HG03520 (cell line): Measurements from ENCODE around the gene NLGN2.
"Not testable (repeated sequence)": the region's sequence is repeated elsewhere in the genome, so short reads cannot be mapped to it uniquely, and the experiment has no call there.

Experiments used
- ATAC-seq: cut with Tn5 transposase; IDR thresholded peaks from one replicate; pipeline ENCODE4 v1.9.1; 2021; ENCODE audit warnings: mild to moderate bottlenecking, moderate library complexity; ENCODE audit not compliant: unreplicated experiment

NLGN2 gene

DNA sequence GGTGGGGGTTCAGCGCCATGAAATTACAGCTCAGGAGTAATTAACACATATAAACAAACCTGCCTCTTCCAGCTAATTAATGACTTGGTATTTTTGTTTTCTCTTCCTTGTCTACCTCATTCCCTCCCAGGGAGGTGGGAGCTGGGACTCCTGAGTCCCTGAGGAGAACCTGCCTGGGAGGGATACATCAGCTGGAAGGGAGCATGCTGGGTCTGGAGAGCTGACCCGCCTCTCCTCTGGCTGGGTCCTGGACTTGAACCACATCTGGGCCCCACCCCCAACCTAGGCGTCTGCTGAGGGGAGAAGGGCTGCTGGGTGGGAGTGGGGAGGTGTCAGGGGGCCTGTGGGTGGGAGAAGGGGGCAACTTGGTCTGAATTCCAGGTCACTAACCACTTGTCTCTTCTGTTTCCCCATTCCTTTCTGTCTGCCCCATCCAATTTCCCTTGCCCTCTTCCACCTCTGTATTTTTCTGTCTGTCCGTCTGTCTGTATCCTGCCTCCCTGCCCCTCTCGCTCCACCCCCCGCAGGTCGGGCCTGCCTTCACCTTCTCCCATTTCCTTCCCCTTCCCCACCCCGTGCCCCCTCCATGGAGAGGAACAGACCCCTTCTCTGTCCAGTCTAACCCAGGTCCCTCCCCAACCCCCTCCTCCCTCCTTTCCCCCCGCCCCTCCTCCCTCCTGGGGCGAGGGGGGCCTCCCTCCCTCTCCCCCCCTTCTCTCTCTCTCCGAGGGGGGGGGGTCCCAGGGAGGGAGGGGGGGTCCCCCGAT lies at the start of gene NLGN2:
Gene NLGN2 (plus strand): TSS at position 361 of the 767 bp plus-strand sequence. CDS start 411 bp downstream, outside the sequence.
- no peak for ATAC-seq

DNA sequence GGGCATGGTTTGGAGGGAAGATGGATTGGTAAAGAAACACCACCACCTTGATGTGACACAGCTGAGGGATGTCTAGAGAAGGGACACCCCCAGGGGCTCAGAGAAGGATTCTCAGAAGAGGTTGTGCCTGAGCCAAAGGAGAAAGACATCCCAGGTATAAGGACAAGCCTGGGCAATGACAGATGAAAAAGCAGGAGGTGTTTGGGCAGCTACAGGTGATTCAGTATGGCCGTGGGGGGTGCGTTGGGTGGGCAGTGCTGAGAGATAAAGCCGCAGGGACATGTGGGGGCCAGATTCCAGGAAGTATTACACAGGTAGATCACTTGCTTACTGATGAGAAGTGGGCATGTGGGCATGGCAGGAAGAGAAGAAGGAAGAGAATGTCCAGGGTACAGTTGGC lies 45.7 kb upstream of the NLGN2 start:
- no peak for ATAC-seq

DNA sequence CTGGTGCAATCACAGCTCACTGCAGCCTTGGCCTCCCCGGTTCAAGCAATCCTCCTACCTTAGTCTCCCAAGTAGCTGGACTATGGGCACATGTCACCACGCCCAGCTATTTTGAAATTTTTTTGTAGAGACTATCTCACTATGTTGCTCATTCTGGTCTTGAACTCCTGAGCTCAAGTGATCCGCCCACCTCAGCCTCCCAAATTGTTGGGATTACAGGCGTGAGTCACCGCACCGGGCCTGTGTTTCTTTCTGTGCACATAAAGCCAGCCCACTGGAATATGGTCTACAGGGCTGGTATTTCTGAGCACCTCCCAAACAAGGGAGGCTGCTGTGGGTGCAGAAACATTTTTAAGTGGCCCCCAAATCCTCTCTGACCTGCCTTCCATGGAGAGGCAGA lies 44.3 kb upstream of the NLGN2 start:
- no peak for ATAC-seq

DNA sequence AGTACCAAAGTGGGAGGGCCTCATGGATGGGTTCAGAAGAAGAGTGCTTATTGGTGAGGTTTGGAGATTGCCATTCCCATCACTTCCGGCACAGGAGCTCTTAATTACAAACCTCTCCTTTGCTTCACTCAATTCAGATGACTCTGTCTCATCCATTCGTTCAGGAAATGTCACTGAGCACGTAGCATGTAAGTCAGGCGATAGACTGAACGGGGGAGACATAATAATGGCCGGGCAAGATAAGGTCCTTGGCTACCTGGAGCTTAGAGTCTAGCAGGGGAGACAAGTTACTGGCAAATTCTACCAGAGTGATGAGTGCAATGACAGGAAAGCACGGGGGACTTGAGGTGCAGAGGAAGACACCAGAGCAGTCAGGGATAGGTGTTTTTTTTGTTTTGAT lies 41.7 kb upstream of the NLGN2 start:
- not testable (repeated sequence) for ATAC-seq

DNA sequence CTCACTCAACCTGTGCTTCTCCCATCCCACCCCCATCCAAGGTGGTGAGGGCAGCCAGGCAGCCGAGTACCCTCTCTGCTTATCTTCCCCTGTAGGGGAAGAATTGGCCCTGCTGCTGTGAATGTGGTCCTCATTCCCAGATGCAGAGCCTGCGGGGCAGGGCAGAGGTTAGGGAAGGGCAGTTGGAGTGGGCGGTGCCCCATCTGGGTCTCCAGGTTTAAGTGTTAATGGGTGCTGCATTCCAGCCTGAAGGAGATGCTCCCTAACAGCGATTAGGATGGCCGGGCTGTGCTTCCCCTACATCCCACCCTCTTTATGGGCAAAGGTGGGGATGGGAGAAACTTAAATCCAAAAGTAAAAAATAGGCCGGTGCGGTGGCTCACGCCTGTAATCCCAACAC lies 40.6 kb upstream of the NLGN2 start:
- ATAC-seq, result no peak

DNA sequence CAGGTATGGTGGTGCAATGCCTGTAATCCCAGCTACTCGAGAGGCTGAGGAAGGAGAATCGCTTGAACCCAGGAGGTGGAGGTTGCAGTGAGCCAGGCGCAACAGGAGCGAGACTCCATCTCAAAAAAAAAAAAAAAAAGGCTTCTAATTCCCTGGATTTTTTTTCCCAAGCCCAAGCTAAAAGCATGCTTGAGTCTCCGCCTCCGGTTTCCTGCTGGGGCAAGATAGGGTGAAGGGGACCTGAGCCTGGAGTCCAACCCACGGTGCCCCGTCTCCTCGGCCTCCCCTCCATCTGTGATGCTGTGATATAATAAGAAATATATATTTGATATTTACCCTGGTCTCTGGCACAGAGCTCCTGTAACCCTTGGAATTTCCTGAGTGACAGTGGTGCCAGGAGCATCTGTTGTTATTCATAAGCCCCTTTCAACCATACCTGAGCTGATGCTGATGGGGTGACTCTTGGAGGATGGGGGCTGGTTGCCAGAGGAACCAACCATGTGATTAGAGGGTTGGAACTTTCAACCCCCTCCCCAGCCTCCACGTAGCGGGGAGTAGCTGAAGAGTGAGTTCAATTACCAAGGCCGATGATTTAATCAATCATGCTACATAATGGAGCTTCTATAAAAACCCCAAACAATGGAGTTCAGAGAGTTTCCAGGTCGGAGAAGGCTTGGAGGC lies 39.6 kb upstream of the NLGN2 start:
- no peak for ATAC-seq

DNA sequence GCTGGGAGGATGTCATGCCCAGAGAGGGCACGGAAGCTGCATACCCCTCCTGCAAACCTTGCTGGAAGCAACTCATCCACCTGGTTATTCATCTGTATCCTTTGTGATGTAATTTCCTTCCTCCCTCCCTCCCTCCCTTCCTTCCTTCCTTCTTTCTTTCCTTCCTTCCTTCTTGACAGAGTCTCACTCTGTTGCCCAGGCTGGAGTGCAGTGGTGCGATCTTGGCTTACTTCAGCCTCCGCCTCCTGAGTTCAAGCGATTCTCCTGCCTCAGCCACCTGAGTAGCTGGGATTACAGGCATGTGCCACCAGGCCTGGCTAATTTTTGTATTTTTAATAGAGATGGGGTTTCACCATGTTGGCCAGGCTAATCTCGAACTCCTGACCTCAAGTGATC lies 39.0 kb upstream of the NLGN2 start:
- ATAC-seq, result not testable (repeated sequence)

DNA sequence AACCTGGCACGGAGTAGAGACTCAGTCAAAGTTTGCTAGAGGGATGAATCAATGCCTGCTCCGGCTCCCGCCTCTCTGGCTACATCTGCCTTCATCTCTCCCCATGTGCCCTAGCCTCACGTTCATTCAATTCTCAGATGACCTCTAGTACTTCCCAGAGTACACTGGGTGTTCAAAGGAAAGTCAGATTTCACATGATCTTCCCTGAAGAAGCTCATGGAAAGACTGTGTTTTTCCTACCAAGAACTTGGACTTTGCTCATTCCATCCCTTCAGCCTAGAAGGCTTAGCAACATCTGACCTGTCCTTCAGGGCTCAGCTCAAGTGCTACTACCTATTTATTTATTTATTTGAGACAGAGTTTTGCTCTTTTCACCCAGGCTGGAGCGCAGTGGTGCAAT lies 37.8 kb upstream of the NLGN2 start:
- no peak for ATAC-seq

DNA sequence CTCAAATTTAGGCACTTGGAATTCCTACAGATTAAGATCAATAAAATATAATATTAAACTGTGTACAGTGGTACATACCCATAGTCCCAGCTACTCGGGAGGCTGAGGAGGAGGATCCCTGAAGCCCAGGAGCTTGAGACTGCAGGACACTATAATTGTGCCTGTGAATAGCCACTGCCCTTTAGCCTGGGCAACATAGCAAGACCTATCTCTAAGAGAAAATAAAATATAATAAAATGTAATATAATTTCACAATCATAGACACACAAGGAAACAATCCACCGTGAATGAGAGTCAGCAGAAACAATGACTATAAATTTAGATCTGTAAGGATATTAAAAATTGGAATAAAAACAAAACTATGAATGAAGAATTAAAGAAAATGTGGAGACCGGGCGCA lies 36.8 kb upstream of the NLGN2 start:
- ATAC-seq, result no peak

DNA sequence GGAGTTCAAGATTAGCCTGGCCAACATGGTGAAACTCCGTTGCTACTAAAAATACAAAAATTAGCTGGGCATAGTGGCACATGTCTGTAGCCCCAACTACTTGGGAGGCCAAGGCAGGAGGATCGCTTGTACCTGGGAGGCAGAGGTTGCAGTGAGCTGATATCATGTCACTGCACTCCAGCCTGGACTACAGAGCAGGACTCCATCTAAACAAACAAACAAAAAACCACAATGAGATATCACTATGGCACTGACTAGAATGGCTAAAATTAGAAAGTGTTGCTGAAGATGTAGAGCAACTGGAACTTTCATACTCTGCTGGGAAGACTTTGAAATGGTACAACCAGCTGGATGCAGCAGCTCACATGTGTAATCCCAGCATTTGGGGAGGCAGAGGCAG lies 33.3 kb upstream of the NLGN2 start:
- ATAC-seq, result no peak

DNA sequence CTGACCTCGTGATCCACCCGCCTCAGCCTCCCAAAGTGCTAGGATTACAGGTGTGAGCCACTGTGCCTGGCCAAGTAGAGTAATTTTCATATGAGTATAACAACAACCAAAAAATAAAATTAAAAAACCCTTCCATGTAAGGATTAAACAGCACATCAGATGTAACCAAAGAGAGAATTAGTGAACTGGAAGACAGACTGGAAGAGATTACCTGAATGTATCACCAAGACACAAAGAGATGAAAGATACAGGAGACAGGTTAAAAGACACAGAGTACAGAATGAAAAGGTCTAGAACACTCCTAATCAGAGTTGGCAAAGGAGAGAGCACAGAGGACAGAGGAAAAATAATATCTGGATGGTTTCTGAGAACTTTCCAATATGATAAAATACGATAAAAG lies 28.5 kb upstream of the NLGN2 start:
- no peak for ATAC-seq

DNA sequence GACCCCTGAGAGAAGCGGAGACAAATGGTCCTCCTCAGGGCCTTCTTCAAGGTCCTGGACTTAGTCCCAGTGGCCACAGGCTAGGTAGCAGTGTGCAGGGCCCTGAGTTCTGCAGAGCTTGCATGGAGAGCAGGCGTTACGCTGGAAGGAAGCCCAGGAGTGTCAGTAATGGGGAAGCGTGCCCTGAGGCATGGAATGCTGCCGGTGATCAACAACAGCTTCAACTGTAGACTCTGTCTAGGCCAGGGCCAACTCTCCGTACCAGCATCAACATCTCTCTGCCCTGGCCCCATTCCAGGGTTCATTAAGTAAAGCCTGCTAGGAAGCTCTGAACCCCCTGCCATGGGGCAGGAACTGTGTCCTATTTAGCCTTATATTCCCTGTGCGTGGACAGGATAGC lies 27.3 kb upstream of the NLGN2 start:
- no peak for ATAC-seq

DNA sequence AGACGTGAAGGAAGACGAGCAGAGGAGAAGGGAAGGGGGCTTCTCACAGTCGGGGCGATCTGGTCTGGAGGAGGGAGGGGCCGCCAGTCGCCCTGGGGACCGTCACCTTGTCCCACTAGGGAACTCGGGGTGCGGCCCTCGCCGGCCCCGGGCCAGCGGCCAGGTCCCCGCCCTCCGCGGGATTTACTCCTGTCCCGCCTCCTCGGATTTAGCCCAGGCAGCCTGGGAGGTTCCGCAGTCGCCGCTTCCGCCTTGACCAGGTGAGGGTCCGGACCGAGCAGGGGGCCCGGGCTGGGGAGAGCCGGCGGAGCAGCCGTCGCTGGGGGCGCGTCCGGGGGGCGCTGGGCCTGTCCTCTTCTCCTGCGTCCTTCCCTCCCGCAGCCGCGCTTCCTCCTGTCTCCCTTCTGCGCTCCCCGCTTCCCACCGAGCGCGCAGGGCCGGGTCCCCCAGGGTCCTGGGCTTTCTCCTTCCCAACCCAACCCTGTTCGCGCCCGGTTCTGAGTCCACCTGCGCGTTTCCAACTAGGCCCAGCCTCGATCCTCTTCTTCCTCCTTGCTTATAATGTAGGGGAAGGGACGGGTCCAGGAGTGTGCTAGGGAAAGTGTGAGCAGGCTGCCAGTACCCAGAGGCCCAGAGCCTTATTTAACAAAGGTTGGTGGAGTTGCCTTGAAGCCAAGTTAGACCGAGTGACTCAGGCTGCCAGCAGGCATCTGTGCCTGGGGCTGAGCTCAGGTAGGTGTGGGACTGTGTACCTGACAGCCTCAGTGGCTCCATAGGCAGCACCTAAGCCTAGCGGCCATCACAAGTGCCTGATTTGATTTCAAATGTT lies 26.6 kb upstream of the NLGN2 start, which contains the start of gene TNK1:
Gene TNK1 (plus strand): TSS at position 235 of the 829 bp plus-strand sequence. CDS start 1,838 bp downstream, outside the sequence.
- no peak for ATAC-seq

DNA sequence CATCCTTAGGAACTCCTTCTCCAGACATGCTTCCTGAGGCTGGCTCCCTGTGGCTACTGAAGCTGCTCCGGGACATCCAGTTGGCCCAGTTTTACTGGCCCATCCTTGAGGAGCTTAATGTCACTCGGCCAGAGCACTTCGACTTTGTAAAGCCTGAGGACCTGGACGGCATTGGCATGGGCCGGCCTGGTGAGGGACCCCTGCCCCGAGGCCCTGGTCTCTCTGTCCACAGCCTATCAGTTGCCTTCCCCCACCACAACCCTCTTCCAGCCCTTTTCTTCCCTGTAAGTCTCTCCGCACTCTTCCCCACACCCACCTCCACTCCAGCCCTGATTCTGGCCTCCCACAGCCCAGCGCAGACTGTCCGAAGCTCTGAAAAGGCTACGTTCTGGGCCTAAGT lies 24.7 kb upstream of the NLGN2 start:
- no peak for ATAC-seq

DNA sequence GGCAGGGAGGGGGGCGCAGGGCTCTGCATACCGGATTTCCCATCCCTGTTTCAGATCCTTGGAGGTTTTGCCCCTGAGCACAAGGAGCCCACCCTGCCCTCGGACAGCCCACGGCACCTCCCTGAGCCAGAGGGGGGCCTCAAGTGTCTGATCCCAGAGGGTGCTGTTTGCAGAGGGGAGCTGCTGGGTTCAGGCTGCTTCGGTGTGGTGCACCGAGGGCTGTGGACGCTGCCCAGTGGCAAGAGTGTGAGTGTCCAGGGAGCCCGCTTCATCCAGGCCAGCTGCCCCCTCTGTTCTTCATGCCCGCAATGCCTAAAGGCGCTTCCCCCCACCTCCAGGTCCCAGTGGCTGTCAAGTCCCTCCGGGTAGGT lies 24.3 kb upstream of the NLGN2 start:
- ATAC-seq, result no peak

DNA sequence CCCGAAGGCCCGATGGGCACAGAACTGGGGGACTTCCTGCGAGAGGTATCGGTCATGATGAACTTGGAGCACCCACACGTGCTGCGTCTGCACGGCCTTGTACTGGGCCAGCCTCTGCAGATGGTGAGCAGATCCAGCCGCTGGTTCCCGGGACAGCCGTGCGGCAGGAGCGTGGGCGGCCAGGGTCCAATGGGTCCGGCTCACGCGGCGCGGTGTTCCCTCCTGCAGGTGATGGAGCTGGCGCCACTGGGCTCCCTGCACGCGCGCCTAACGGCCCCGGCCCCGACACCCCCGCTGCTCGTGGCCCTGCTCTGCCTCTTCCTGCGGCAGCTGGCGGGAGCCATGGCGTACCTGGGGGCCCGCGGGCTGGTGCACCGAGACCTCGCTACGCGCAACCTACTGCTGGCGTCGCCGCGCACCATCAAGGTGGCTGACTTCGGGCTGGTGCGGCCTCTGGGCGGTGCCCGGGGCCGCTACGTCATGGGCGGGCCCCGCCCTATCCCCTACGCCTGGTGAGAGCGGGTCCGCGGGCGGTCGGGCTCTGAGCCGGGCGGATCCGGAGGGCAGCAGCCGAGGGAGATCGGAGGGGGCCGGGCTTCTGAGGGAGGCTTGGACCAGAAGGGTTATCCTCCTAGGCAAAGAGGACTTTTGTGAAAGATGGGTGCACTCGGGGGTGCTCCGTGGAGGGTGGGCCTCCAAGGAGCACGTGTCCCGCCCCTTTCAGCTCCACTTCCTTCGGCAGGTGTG lies 23.7 kb upstream of the NLGN2 start:
- ATAC-seq, result no peak

DNA sequence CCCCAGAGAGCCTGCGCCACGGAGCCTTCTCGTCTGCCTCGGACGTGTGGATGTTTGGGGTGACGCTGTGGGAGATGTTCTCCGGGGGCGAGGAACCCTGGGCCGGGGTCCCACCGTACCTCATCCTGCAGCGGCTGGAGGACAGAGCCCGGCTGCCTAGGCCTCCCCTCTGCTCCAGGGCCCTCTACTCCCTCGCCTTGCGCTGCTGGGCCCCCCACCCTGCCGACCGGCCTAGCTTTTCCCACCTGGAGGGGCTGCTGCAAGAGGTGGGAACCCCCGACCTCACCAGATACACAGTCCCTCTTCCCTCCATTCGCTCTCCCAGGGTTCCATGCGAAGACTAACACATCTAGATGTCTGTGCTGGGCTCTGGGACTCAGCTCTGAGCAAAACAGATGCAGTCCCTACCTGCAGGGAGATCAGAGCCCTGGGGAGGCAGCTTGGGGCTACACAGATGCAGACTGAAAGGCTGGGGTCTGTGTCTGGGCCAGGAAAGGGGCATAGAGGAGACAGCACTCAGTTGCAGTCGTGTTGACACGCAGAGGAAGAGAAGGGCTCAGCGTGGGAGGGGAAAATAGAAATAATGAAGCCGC lies 23.1 kb upstream of the NLGN2 start:
- ATAC-seq, result no peak

DNA sequence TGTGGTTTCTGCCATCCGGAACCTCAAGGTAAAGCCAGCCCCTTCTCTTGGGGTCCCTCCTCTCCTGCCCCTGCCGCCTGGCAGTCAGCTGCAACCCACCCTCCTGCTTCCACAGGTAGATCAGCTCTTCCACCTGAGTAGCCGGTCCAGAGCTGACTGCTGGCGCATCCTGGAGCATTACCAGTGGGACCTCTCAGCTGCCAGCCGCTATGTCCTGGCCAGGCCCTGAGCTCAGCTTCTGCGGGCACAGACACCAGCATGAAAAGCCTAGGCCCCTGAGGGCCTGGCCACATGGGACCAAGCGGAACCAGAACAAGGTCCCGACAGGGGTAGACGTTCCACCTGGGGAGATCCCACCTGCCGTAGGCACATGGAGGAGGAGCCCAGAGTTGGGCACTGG lies 18.8 kb upstream of the NLGN2 start:
- no peak for ATAC-seq

DNA sequence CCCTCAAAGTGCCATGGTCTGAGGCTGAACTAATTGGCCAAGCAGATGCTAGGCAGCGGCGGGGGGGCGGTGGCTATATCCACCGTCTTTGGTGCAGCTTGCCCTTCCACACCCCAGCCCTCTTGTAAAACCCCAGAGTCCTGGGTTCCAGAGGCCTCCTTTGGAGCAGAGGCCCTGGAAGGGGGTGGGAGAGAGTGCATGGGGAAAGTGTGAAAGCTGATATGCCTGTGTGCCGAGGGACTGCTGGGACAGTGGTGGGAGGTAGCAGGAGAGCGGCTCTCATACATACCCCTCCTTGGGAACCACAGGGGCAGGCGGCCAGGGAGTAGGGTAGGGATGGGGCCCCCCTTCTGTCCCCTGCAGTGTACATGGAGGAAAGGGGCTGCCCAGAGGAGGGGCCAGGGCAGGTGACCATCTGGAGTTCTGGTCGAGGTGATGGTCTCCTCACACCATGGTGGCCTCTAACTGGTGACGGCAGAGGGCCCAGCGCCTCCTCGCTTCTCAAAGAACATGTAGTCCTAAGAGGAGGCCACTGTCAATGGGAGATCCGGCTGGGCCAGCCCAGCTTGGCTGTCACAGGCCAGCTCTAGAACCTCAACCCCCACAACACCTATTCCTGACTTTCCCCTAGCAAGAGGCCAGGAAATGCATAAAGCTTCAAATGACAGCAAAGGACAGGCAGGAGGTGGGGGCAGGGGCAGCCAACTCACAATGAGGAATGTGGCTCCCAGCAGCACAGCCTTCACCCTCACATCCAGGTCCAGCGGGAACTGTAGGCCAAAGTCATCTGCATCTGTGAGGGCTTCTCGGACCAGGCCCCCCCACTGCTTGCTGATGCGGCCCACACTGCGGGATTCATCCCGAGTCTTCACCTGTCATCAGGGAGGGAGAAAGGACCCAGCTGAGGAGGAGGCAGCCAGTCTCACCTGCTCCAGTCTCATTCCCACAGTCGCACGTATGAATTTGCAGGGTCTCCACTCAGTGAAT lies 17.4 kb upstream of the NLGN2 start:
- ATAC-seq, result no peak
